ENCODE measurements around the gene ANO7.

The ANO7 gene

GRCh38 chr2:241207641-241208040 lies 19.2 kb downstream of the ANO7 start:
- TF ChIP-seq, protein P1, sequence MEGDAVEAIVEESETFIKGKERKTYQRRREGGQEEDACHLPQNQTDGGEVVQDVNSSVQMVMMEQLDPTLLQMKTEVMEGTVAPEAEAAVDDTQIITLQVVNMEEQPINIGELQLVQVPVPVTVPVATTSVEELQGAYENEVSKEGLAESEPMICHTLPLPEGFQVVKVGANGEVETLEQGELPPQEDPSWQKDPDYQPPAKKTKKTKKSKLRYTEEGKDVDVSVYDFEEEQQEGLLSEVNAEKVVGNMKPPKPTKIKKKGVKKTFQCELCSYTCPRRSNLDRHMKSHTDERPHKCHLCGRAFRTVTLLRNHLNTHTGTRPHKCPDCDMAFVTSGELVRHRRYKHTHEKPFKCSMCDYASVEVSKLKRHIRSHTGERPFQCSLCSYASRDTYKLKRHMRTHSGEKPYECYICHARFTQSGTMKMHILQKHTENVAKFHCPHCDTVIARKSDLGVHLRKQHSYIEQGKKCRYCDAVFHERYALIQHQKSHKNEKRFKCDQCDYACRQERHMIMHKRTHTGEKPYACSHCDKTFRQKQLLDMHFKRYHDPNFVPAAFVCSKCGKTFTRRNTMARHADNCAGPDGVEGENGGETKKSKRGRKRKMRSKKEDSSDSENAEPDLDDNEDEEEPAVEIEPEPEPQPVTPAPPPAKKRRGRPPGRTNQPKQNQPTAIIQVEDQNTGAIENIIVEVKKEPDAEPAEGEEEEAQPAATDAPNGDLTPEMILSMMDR (IDR thresholded peaks at IDR 0.05; ENCODE audit: insufficient read depth, missing control alignments) = no peak
- FAIRE-seq = no peak
- no peak for DNase-seq (ENCODE audit: insufficient read length, low spot score)

GRCh38 chr2:241208058-241208457 lies 19.6 kb downstream of the ANO7 start:
- TF ChIP-seq, protein P1 (IDR thresholded peaks at IDR 0.05; ENCODE audit: insufficient read depth, missing control alignments) = no peak
- DNase-seq (ENCODE audit: insufficient read length, low spot score) (no peak), FAIRE-seq (no peak)

GRCh38 chr2:241209271-241209670 lies 20.8 kb downstream of the ANO7 start:
- FAIRE-seq = no peak
- DNase-seq (ENCODE audit: insufficient read length, low spot score) = no peak
- TF ChIP-seq, protein P1 (IDR thresholded peaks at IDR 0.05; ENCODE audit: insufficient read depth, missing control alignments) = no peak

GRCh38 chr2:241211276-241211675 lies 22.8 kb downstream of the ANO7 start:
- DNase-seq (ENCODE audit: insufficient read length, low spot score) = no peak
- no peak for FAIRE-seq
- TF ChIP-seq, protein P1 (IDR thresholded peaks at IDR 0.05; ENCODE audit: insufficient read depth, missing control alignments) = no peak

DNA sequence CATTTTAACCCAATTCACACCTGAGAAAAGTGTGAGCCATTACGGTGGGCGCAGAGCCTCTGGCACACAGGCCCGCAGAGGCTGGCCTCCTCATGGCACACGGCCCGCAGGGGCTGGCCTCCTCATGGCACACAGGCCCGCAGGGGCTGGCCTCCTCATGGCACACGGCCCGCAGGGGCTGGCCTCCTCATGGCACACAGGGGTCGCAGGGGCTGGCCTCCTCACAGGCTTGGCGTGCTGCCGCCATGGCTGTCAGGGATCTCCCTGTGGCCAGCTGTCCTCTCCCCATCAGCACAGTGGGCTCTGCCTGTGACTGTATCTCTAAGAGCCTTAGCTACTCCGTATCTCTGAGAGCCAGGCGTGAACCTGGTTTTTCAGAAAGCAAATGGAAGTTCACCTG lies 24.6 kb downstream of the ANO7 start:
- TF ChIP-seq, protein P1 (IDR thresholded peaks at IDR 0.05; ENCODE audit: insufficient read depth, missing control alignments) = no peak
- FAIRE-seq = no peak

GRCh38 chr2:241213567-241213966 lies 25.1 kb downstream of the ANO7 start:
- TF ChIP-seq, protein P1 (IDR thresholded peaks at IDR 0.05; ENCODE audit: insufficient read depth, missing control alignments) = no peak
- no peak for FAIRE-seq

More for the DNA sequence above, 24.6 kb downstream of the ANO7 start:
- no peak for DNase-seq (ENCODE audit: insufficient read length, low spot score)

DNA sequence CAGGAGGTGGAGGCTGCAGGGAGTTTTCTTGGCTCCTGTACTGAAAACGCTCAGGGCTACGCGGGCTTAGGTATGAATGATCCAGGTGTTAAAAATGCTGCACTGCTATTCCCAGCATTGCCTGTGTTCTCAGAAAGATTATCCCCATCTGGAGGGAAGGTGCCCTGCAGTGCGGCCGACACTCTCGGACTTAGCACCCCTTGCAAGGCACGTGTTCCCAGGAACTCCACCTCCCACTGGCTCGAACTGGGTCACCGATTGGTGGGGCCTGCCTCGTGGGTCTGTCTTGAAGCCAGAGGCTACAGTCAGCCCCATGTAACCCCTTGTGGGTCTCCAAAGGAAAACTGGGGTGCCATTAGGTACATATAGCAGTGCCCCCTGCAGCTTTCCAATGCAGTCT lies 25.7 kb downstream of the ANO7 start:
- no peak for FAIRE-seq
- no peak for DNase-seq (ENCODE audit: insufficient read length, low spot score)
- TF ChIP-seq, protein P1 (IDR thresholded peaks at IDR 0.05; ENCODE audit: insufficient read depth, missing control alignments) = no peak

More at GRCh38 chr2:241213567-241213966, 25.1 kb downstream of the ANO7 start:
- DNase-seq (ENCODE audit: insufficient read length, low spot score) = no peak

Data from D721Med (cell line).